Adipocyte (in vitro differentiated cells): ENCODE data around the gene SLC9A9.

Experiments used
- DNase-seq: peaks from one replicate; pipeline ENCODE4 v3.0.0-alpha.2; 2015; ENCODE audit warnings: low read depth
- H3K27me3 ChIP-seq: replicated peaks from 2 replicates; pipeline ENCODE4 v1.7.0; 2013; ENCODE audit warnings: mild to moderate bottlenecking, low read length, moderate library complexity; ENCODE audit not compliant: control insufficient read depth, insufficient read depth
- H3K36me3 ChIP-seq: 2 replicates; pipeline ENCODE4 v1.7.0; 2013; ENCODE audit warnings: low read length, mild to moderate bottlenecking, moderate library complexity; ENCODE audit not compliant: control insufficient read depth, insufficient read depth, severe bottlenecking
- H3K4me1 ChIP-seq: 2 replicates; pipeline ENCODE4 v1.7.0; 2013; ENCODE audit warnings: mild to moderate bottlenecking, low read length, moderate library complexity; ENCODE audit not compliant: control insufficient read depth, insufficient read depth
- H3K4me3 ChIP-seq: 2 replicates; pipeline ENCODE4 v1.7.0; 2013; ENCODE audit warnings: mild to moderate bottlenecking, low read length, moderate library complexity
- H3K9ac ChIP-seq: 2 replicates; pipeline ENCODE4 v1.7.0; 2013; ENCODE audit warnings: mild to moderate bottlenecking, low read length, moderate library complexity
- H3K9me3 ChIP-seq: 2 replicates; pipeline ENCODE4 v1.7.0; 2013; ENCODE audit warnings: mild to moderate bottlenecking, low read length, moderate library complexity; ENCODE audit not compliant: control insufficient read depth

SLC9A9 gene

DNA sequence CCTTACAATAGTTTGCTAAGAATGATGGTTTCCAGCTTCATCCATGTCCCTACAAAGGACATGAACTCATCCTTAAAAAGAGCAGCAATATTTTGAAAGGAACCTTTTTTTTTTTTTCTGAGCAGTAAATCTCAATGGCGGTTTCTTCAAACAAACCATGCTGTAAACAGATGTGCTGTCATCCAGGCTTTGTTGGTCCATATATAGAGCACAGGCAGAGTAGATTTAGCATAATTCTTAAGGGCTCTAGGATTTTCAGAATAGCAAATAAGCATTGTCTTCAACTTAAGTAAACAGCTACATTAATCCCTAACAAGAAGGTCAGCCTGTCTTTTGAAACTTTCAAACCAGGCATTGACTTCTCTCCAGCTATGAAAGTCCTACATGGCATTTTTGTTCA lies 334.2 kb downstream of the SLC9A9 start:
- no peak overlapping the region for H3K4me3 ChIP-seq
- no peaks in the 10 kb centered on the region for H3K4me1 ChIP-seq
- no peaks in the 10 kb centered on the region for H3K9me3 ChIP-seq
- DNase-seq, result no peak
- no peak overlapping the region for H3K9ac ChIP-seq
- H3K36me3 ChIP-seq, result no peaks in the 10 kb centered on the region
- no peaks in the 10 kb centered on the region for H3K27me3 ChIP-seq

- peaks cover 20% of the 10 kb centered on the region for H3K4me1 ChIP-seq
- H3K9me3 ChIP-seq, result no peaks in the 10 kb centered on the region
- H3K36me3 ChIP-seq, result no peaks in the 10 kb centered on the region
- H3K27me3 ChIP-seq, result no peaks in the 10 kb centered on the region
- no peak overlapping the region for H3K4me3 ChIP-seq
- no peak overlapping the region for H3K9ac ChIP-seq
- DNase-seq, result no peak
Observed at GRCh38 chr3:143511174-143511879, 336.9 kb downstream of the SLC9A9 start.

DNA sequence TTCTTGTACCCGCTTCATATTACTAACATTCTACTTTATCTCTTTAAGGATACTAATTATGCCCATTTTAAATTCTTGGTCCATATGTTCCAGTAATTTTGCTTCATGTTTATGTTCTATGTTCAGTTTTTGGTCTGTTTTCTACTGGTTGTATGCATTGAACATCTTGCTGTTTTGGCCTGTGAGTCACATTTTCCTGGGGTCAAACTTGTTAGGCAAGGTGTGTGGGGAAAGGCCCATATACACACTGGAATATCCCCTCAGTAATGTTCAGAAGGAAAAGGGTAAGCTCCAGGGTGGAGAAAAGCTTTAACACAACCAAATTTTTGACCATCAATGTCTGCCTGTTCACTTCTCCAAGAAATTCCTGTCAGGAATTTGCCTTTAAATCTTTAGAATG lies 337.7 kb downstream of the SLC9A9 start:
- no peaks in the 10 kb centered on the region for H3K27me3 ChIP-seq
- no peak overlapping the region for H3K4me3 ChIP-seq
- no peak for DNase-seq
- H3K36me3 ChIP-seq, result no peaks in the 10 kb centered on the region
- peaks cover 24% of the 10 kb centered on the region for H3K4me1 ChIP-seq
- no peak overlapping the region for H3K9ac ChIP-seq
- no peaks in the 10 kb centered on the region for H3K9me3 ChIP-seq

DNA sequence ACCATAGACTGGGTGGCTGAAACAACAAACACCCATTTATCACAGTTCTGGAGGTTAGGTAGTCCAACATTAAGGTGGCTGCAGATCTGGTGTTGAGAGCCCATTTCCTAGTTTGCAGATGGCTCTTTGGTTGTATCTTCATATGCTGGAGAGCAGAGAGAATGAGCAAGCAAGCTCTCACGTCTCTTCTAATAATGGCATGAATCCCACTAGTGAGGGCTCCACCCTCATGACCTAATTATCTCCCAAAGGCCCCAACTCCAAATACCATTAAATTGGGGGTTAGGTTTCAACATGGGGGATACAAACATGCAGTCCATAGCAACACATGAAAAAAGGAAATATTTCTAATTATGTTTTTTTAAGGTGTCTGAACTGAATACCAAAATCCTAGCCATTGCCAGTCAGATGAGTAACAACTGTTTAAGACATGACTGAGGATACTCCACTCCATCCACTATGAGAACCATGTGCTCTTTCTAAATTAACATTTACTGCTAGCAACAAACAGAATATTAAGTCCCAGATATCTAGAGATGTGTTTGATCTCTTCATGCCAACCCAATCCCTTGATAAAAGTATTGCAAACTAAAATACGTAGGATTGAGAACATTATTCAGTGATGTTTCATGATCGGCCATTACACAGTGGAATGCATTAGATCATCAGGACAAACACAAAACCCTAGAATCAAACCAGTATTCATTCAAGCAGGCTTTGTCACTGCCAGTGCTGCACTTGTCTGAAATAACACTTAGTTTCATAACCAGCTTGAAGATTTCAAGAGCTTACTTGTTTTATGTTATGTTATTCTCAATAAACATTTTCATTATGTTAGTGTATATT lies 340.3 kb downstream of the SLC9A9 start:
- H3K4me3 ChIP-seq, result peak overlapping the region; percentile 9
- peak overlapping the region; percentile 30 for H3K9ac ChIP-seq
- H3K9me3 ChIP-seq, result no peaks in the 10 kb centered on the region
- H3K4me1 ChIP-seq, result peaks cover 24% of the 10 kb centered on the region
- H3K27me3 ChIP-seq, result no peaks in the 10 kb centered on the region
- H3K36me3 ChIP-seq, result no peaks in the 10 kb centered on the region
- peak; percentile 73 for DNase-seq

GRCh38 chr3:143506190-143506589 lies 342.1 kb downstream of the SLC9A9 start:
- peak; percentile 16 for DNase-seq
- Histone ChIP-seq H3K4me3 (no peak overlapping the region), H3K36me3 (no peaks in the 10 kb centered on the region), H3K27me3 (no peaks in the 10 kb centered on the region), H3K9ac (no peak overlapping the region), H3K9me3 (no peaks in the 10 kb centered on the region), H3K4me1 (peaks cover 24% of the 10 kb centered on the region)

- Histone ChIP-seq H3K4me1 (peaks cover 21% of the 10 kb centered on the region), H3K9ac (no peak overlapping the region), H3K36me3 (no peaks in the 10 kb centered on the region), H3K27me3 (no peaks in the 10 kb centered on the region), H3K4me3 (no peak overlapping the region), H3K9me3 (no peaks in the 10 kb centered on the region)
- DNase-seq, result no peak
Observed at GRCh38 chr3:143503325-143503885, 344.9 kb downstream of the SLC9A9 start.

DNA sequence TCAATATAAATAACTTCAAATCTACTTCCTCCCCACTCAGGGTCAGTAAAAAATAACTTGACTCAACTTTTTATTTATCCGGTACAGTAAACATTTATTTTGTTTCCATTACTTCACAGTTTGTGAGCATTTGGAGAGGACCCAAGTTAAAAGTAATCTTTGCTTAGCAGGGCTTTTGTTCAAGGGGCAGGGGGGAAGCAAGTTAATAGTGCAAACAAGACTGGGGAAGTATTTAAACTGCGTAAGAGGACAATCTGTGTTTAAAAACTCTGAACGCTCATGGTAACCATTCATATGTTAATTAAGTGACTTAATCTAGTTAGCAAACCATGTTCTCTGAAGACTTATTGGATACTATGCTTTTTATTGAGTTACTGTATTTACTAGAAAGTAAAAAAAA lies 346.2 kb downstream of the SLC9A9 start:
- no peak overlapping the region for H3K9ac ChIP-seq
- no peak for DNase-seq
- H3K36me3 ChIP-seq, result no peaks in the 10 kb centered on the region
- H3K27me3 ChIP-seq, result no peaks in the 10 kb centered on the region
- peaks cover 10% of the 10 kb centered on the region for H3K4me1 ChIP-seq
- H3K9me3 ChIP-seq, result no peaks in the 10 kb centered on the region
- H3K4me3 ChIP-seq, result no peak overlapping the region

DNA sequence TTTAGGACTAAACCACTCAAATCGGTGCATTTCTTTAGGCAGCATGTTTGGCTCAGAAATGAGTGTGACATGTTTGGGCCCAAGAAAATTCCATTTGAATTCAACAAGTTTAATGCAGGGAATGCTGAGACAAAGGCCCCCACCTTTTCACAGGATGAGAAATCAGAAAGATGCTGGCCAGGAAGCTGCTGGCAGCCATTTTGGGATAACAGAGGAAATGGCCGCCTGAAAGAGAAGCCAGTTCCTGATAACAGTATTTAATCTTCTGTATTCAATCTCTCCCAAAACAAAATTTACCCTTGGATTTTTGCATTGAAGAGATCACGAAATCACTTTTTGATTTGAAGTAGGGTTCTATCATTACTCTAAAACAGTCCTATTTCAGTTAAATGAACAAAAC lies 350.9 kb downstream of the SLC9A9 start:
- H3K9ac ChIP-seq, result no peak overlapping the region
- H3K4me3 ChIP-seq, result no peak overlapping the region
- peaks cover 3% of the 10 kb centered on the region for H3K4me1 ChIP-seq
- no peaks in the 10 kb centered on the region for H3K9me3 ChIP-seq
- no peaks in the 10 kb centered on the region for H3K27me3 ChIP-seq
- peaks cover 2% of the 10 kb centered on the region for H3K36me3 ChIP-seq
- DNase-seq, result no peak

GRCh38 chr3:143496191-143496590 lies 352.1 kb downstream of the SLC9A9 start:
- Histone ChIP-seq H3K9ac (no peak overlapping the region), H3K4me1 (peaks cover 3% of the 10 kb centered on the region), H3K27me3 (no peaks in the 10 kb centered on the region), H3K9me3 (no peaks in the 10 kb centered on the region), H3K4me3 (no peak overlapping the region), H3K36me3 (peaks cover 2% of the 10 kb centered on the region)
- no peak for DNase-seq

GRCh38 chr3:143495527-143495926 lies 352.7 kb downstream of the SLC9A9 start:
- no peaks in the 10 kb centered on the region for H3K27me3 ChIP-seq
- no peaks in the 10 kb centered on the region for H3K9me3 ChIP-seq
- peaks cover 2% of the 10 kb centered on the region for H3K36me3 ChIP-seq
- H3K4me1 ChIP-seq, result peaks cover 3% of the 10 kb centered on the region
- no peak overlapping the region for H3K9ac ChIP-seq
- no peak overlapping the region for H3K4me3 ChIP-seq
- no peak for DNase-seq

DNA sequence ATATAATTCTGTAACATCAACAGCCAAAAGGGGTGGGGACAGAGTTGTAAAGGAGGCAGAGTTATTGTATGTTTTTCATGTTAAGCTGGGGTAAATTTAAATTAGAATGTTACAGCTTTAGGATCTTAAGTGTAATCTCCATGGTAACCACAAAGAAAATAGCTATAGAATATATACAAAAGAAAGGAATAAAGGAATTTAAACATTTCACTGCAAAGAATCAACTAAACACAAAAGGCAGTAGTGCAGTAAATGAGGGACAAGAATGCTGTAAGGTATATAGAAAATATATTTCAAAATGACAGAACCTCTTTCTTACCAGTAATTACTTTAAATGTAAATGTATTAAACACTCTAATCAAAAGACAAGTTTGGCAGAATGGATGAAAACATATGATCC lies 361.7 kb downstream of the SLC9A9 start:
- DNase-seq, result no peak
- Histone ChIP-seq H3K27me3 (no peaks in the 10 kb centered on the region), H3K9ac (no peak overlapping the region), H3K36me3 (no peaks in the 10 kb centered on the region), H3K9me3 (no peaks in the 10 kb centered on the region), H3K4me3 (no peak overlapping the region), H3K4me1 (peaks cover 13% of the 10 kb centered on the region)
